T-helper 1 cell treated with Interleukin-12 subunit alpha and Interleukin-12 subunit beta and Interleukin-4 antibody, amounts not matched to agents 30 ng/mL and 1 ng/mL, for 36 hours (primary cell): ENCODE measurements around the gene ZNF81. TPM values are rescaled to one million over a fixed set of nuclear protein-coding genes. Genes with fewer than 3 reads are reported as not detected.
"Not testable (repeated sequence)": the region's sequence is repeated elsewhere in the genome, so short reads cannot be mapped to it uniquely, and the experiment has no call there.

ENCODE experiments used
- intact Hi-C: fragments of 100-400 bp; cut with micrococcal nuclease; formaldehyde crosslinking; loops from one replicate; pipeline ENCODE4 v1.15.1; 2024
- total RNA-seq: library from RNA; stranded (reverse); gene quantifications from 2 replicates; pipeline ENCODE4 v1.2.3, GENCODE V29; 2022

Gene ZNF81
- 9.5 and 10.4 TPM in 2 replicates for total RNA-seq

DNA sequence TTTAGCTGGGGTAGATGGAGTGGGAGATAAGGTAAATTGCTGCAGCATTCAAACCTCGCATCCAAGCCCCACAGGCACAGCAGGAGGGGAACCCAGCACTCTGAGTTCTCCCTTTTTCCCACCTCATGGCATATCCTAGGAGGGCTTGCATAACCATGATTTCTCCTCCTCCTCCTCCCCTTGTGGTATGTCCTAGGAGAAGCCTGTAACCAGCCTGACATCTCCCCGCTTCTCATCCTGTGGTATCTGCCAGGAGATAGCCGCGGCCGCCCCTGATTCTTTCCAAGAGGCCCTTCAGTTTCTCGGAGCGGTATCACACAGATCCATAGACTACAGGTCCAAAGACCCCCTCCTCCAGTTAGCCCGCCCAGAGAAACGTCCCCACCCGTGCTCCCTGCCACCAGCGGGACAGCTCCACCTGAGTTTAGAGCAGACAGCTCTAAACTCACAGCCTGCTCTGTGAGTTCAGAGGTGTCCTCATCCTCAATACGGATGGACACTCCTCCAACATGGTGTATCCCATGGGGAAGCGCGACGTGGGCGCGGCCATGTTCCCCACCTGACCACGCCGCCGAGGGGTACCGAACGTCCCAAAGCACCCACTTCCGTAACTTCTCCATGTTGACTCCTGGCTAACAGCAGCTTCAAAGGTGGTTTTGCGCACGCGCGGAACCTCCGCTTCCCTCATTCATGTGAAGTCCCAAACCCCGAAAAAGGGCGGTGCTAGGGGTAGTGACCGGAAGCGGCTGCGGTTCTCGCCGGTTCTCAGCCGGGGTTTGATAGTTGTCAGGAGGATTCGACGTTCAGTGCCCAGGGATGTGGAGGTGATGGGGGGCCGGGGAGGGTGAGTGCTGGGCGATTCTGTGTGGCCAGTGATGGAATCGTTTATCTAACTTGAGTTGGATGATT is at the start of gene ZNF81:
Gene ZNF81, plus strand, starts transcription at position 739 of the 909 bp plus-strand sequence. CDS start 9,366 bp downstream, outside the sequence.
- intact Hi-C loops = loop anchor here (1.0 to 10.0 kb wide), 10 partner anchors 166 to 703 kb away; partner anchors contain the start of genes ARAF, FTSJ1, NDUFB11 and RBM10

DNA sequence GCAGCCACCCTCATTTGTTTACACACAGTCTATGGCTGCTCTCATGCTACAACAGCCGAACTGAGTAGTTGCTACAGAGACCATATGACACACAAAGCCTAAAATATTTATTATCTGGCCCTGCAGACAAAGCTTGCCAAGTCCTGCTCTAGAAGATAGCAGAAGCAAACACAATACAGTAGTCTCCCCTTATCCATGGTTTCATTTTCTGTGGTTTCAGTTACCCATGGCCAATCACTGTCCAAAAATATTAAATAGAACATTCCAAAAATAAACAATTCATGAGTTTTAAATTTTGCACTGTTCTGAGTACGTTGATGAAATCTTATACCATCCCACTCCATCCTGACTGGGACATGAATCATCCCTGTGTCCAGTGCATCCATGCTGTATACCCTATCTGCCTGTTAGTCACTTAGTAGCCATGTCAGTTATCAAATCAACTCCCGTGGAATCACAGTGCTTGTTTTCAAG is 40.2 kb upstream of the ZNF81 start:
- intact Hi-C loops = no loop called here

GRCh38 chrX:47797084-47797483 is 39.6 kb upstream of the ZNF81 start:
- intact Hi-C loops = no loop called here

DNA sequence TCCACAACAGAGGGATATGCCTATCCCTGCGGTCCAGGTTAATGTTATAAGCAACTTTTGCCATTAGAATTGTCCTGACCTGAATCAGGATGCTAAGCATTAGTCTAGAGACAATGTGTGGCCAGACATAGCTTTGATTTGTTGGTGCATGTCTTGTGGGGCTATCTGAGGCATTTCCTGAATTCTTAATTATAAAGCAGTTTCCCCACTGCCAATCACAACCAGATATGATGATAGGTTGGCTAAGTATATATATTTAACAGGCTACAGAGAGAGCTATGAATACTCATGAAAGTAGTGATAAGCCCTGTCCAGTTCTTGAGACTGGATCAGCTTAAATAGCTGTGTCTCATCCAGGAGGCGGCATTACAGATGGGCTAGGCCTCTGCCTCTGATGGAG is 37.8 kb upstream of the ZNF81 start:
- intact Hi-C loops = no loop called here

GRCh38 chrX:47802589-47802988 is 34.1 kb upstream of the ZNF81 start:
- intact Hi-C loops = no loop called here

DNA sequence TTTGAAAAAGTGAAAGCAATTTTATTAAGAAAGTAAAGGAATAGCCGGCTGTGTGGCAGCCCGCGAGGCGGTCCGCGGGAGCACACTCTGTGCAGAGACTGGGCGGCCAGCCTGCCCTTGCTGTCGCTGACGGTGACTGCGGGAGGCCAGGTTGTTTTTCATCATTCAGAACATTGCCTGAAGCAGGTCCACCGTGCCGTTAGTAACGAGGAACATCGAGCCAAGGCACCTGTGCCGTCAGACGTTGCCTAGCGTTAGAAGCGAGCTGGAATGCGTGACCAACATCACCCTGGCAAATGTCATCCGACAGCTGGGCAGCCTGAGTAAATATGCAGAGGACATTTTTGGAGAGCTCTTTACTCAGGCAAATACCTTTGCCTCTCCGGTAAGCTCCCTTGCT is 33.6 kb upstream of the ZNF81 start:
- intact Hi-C loops = not testable (repeated sequence)

GRCh38 chrX:47804315-47804714 is 32.4 kb upstream of the ZNF81 start:
- intact Hi-C loops = no loop called here

- intact Hi-C loops = not testable (repeated sequence)
These were observed 30.9 kb upstream of the ZNF81 start for GRCh38 chrX:47805844-47806243.

- intact Hi-C loops = not testable (repeated sequence)
These were observed 30.1 kb upstream of the ZNF81 start for GRCh38 chrX:47806415-47807271.

GRCh38 chrX:47807272-47807538 is 29.5 kb upstream of the ZNF81 start:
- intact Hi-C loops = not testable (repeated sequence)

DNA sequence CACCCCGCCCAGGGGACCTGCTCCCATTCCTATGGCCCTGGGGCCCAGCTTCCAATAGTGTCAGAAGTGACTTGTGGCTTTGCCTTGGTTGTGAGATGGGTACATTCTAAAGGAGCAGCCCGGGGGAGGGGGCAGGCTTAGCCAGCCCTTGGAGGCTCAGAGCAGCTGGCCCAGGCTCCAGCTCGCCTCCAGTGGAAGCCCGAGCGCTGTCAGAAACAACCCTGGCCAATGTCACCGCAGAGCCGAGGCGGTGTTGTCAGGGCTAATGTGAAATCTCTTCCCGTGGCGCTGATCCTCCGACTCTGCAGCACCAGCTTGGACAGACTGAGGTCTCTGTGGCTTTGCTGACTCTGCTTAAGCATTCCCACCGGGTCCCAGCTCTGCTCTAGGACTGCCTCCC is 29.2 kb upstream of the ZNF81 start:
- intact Hi-C loops = no loop called here

DNA sequence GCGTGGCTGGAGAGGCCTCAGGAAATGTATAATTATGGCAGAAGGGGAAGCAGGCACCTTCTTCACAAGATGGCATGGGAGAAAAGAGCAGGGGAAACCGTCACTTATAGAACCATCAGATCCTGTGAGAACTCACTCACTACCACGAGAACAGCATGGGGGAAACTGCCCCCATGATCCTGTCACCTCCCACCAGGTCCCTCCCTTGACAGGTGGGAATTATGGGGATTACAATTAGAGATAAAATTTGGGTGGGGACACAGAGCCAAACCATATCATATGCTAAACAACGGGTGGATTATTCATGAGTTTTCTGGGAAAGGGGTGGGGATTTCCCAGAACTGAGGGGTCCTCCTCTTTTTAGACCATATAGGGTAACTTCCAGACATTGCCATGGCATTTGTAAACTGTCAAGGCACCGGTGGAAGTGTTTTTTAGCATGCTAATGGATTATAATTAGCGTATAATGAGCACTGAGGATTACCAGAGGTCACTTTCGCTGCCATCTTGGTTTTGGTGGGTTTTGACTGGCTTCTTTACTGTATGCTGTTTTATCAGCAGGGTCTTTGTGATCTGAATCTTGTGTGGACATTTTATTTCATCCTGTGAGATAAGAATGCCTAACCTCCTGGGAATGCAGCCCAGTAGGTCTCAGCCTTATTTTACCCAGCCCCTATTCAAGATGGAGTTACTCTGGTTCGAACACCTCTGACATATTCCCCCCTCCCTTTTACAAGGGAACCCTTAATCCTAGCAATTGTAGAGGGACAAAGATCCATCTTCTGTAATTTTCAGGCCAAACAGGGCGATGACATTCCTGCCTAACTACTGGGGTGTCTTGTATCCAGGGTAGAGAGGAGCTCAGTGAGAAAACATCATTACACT is 27.6 kb upstream of the ZNF81 start:
- intact Hi-C loops = no loop called here

DNA sequence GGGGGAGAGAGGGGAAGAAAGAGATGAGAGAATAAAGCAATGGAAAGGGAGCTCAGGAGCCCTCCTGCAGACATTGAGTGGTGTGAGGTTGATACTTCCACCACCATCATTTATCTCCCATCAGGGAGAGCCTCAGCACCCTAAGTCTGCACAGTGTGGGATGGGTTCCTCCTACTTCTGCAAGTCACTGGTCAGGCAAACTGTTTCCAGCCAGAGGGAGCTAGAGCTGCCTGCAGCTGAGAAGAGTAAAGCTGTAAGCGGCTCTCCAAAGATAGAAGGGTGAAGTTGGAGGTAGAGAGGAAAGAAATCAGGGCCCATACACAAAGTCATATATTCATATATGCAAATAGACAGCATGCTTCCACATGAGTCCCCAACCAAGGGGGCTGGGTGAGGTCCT is 21.9 kb upstream of the ZNF81 start:
- intact Hi-C loops = no loop called here

GRCh38 chrX:47815901-47816845 is 20.5 kb upstream of the ZNF81 start:
- intact Hi-C loops = no loop called here

- intact Hi-C loops = no loop called here
These were observed 19.3 kb upstream of the ZNF81 start for GRCh38 chrX:47817421-47817820.

DNA sequence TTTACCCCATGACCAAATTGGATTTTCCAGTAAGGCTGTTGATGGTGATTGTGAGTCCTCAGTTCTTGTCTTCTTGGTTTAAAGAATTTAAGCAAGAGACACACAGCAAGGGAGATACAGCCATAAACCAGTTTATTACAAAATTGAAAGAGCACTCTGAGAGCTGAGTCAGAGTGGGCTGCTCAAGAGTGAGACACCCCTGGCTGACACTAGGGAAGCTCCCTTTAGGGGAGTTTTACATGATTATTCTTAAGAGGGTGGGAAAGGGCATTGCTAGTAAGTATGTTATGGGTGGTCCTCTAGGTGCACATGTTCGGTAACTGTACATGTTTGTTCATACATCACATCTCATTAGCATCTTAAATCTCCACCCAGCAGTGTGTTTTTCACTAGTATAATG is 18.8 kb upstream of the ZNF81 start:
- intact Hi-C loops = no loop called here

- intact Hi-C loops = no loop called here
These were observed 7.7 kb upstream of the ZNF81 start for GRCh38 chrX:47828984-47829383.

GRCh38 chrX:47831788-47832187 is 4.9 kb upstream of the ZNF81 start:
- intact Hi-C loops = loop anchor here (1.0 to 10.0 kb wide), 3 partner anchors 23 to 347 kb away; partner anchors contain the start of gene ZNF41

DNA sequence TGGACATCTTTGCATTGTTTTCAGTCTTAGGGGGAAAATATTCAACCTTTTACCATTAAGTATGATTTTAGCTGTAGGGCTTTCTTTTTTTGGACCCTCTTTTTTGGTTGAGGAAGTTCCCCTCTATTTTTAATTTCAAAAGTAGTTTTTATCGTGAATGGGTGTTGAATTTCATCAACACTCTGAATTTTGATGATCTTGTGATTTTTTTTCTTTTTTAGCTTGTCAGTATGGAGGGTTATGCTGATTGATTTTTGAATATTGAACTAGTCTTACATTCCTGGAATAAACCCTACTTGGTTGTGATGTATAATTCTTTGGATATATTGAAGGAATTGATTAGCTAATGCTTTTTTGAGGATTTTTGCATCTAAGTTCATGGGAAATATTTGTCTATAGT is 1.7 kb downstream of the ZNF81 start:
- intact Hi-C loops = loop anchor here (5.0 to 10.0 kb wide), 3 partner anchors 164 to 639 kb away; partner anchors contain the start of genes FTSJ1, ZNF182 and ZNF41

- intact Hi-C loops = no loop called here
These were observed 3.4 kb downstream of the ZNF81 start for GRCh38 chrX:47840111-47840510.
